Adrenal gland (tissue), 12 donors: Measurements from ENCODE around the gene COL1A2. TPM values are rescaled to one million over a fixed set of nuclear protein-coding genes. Genes with fewer than 3 reads are reported as not detected.

Experiments
- DNase-seq, 7 donors: peaks; one replicate each; pipeline ENCODE4 v3.0.0-alpha.2; 2019 to 2020
- H3K27ac ChIP-seq, 5 donors: fragments of 200-600 bp; sonication (generic) in 4 of 5; 1 replicate in 3 of 5; 2 replicates in 2 of 5; pipeline versions ENCODE4 v1.5.1 to v1.8.0; 2016 to 2020; ENCODE audit warnings: mild to moderate bottlenecking in 1 of 5
- H3K27me3 ChIP-seq: fragments of 200-600 bp; 2 replicates; pipeline ENCODE4 v1.8.0; 2021
- H3K36me3 ChIP-seq, 2 donors: fragments of 200-600 bp; replicated peaks in 1 of 2; 1 replicate in 1 of 2; 2 replicates in 1 of 2; pipeline versions ENCODE4 v1.5.1 to v1.8.0; 2018 to 2022
- H3K4me1 ChIP-seq, 2 donors: fragments of 200-600 bp; replicated peaks in 1 of 2; 1 replicate in 1 of 2; 2 replicates in 1 of 2; pipeline versions ENCODE4 v1.5.1 to v1.8.0; 2018 to 2021
- H3K4me3 ChIP-seq, 4 donors: fragments of 200-600 bp; sonication (generic) in 3 of 4; one replicate each; pipeline ENCODE4 v1.5.1; 2016 to 2018
- H3K9me3 ChIP-seq, 3 donors: fragments of 200-600 bp; sonication (generic) in 1 of 3; replicated peaks in 1 of 3; 1 replicate in 2 of 3; 2 replicates in 1 of 3; pipeline versions ENCODE4 v1.5.1 to v1.8.0; 2016 to 2021
- POLR2A ChIP-seq, 2 donors: fragments of 450-650 bp; IDR thresholded peaks; one replicate each; pipeline ENCODE4 v1.6.1; 2017; ENCODE audit warnings: antibody characterized with exemption in 2 of 2, mild to moderate bottlenecking in 2 of 2, moderate library complexity in 1 of 2
- WGBS, 4 donors: extraction: QIAGEN DNeasy Blood & Tissue Kit in 2 of 4; methylation state at CpG; one replicate each; pipeline versions ENCODE4 v1.1.5 to v1.1.7; 2013 to 2017; 5-methylcytosine and 5-hydroxymethylcytosine counted together
- intact Hi-C, 2 donors: fragments of 100-400 bp; cut with DNase I; formaldehyde crosslinking; loops; one replicate each; pipeline versions ENCODE4 v1.14.1 to v1.15.0; 2022 to 2023
- polyA plus RNA-seq, 3 donors: library from polyadenylated mRNA; stranded (reverse); fragments of 200-250 nt in 2 of 3; fragments of 350-450 nt in 1 of 3; fragmentation: Illumina TruSeq in 1 of 3; extraction: RNeasy Lipid Tissue Mini Kit (QIAGEN cat#74804) in 1 of 3; gene quantifications; one replicate each; pipeline ENCODE4 v1.2.3, GENCODE V29; 2013 to 2014
- total RNA-seq, 9 donors: library from RNA; depleted of rRNA in 4 of 9; stranded (reverse); fragments of >200 nt in 4 of 9; fragments of 120-200 nt in 1 of 9; fragmentation: NEBNext Ultra II Directional in 1 of 9; extraction: Animal tissue kit (Norgen Biotek cat#: 25700) in 1 of 9; gene quantifications; one replicate each; pipeline versions ENCODE4 v1.1.0 to v1.2.4, GENCODE V29; 2013 to 2023
- TF ChIP-seq, protein P1 (sequence below), 6 experiments: fragments of 450-650 bp in 4 of 6; fragments of 200-600 bp in 2 of 6; sonication (generic) in 1 of 6; IDR thresholded peaks; 1 replicate in 5 of 6; 2 replicates in 1 of 6; pipeline versions ENCODE4 v1.5.1 to v1.8.0; 2016 to 2021; ENCODE audit warnings: antibody characterized with exemption in 6 of 6, mild to moderate bottlenecking in 2 of 6, moderate library complexity in 1 of 6
- donor health status: healthy with polysubstance abuse.
- donor health status: Bipolar disorder and iron deficiency.
- donor health status: DM: yes; HTN: yes; CAD: no.
- donor health status: DM: no; HTN: no; CAD: no.
- donor health status: DM: no; HTN: no; CAD: no.
- donor health status: DM: yes; HTN: yes; CAD: no.

COL1A2 gene
- total and polyA plus RNA-seq, 12 donors, result 74.6 to 475 (median 182) TPM

DNA sequence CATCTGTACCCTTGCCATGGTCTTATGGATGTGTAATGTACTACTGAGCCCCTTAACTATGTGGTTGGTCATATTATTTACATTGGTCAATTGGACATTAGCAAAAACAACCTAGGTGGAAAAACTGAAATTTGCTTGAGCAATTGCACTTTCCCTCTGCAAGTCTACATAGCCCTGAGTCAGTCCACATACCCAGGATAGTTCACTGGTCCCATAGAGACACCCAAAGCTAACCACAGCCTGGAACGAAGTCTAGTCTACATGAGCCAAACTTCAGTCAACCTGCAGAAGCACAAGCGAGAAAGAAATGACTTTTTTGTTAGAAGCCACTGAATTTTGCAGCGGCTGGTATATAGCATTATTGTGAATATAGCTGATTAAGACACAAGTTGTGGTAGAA lies 37.6 kb upstream of the COL1A2 start:
- DNase-seq, result no peak
- intact Hi-C loops, result no loop called here
- no peak overlapping the region for H3K27ac ChIP-seq
- no peaks in the 10 kb centered on the region for H3K4me1 ChIP-seq
- H3K27me3 ChIP-seq, result no peaks in the 10 kb centered on the region
- WGBS, 4 donors, result 78 to 93% (median 89%) methylated on average over 3 of the region's 3 CpGs
- TF ChIP-seq, protein P1, sequence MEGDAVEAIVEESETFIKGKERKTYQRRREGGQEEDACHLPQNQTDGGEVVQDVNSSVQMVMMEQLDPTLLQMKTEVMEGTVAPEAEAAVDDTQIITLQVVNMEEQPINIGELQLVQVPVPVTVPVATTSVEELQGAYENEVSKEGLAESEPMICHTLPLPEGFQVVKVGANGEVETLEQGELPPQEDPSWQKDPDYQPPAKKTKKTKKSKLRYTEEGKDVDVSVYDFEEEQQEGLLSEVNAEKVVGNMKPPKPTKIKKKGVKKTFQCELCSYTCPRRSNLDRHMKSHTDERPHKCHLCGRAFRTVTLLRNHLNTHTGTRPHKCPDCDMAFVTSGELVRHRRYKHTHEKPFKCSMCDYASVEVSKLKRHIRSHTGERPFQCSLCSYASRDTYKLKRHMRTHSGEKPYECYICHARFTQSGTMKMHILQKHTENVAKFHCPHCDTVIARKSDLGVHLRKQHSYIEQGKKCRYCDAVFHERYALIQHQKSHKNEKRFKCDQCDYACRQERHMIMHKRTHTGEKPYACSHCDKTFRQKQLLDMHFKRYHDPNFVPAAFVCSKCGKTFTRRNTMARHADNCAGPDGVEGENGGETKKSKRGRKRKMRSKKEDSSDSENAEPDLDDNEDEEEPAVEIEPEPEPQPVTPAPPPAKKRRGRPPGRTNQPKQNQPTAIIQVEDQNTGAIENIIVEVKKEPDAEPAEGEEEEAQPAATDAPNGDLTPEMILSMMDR (IDR thresholded peaks at IDR 0.05), result no peak
- no peak for TF ChIP-seq POLR2A (IDR thresholded peaks at IDR 0.05)
- no peak overlapping the region for H3K4me3 ChIP-seq
- H3K36me3 ChIP-seq, result no peaks in the 10 kb centered on the region
- no peaks in the 10 kb centered on the region for H3K9me3 ChIP-seq

DNA sequence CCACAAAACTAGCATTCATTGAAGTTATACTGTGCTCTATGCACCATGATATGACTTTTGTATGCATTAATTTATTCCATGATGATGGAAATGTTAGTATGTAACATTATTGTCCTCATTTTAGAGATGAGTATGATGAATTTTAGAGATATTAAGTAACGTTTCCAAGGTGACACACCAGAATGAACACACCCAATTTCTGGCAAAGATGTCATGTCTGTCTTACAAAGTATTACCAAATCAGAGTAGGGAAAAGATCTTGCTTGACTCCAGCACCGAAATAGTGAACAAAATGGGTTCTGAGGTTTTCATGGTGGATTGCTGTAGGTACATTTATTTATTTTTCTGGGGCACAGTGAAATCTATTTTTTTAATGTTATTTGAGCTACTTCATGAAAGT lies 33.8 kb upstream of the COL1A2 start:
- TF ChIP-seq, protein P1 (IDR thresholded peaks at IDR 0.05), result no peak
- TF ChIP-seq POLR2A (IDR thresholded peaks at IDR 0.05), result no peak
- intact Hi-C loops, result no loop called here
- Histone ChIP-seq H3K27ac (no peak overlapping the region), H3K9me3 (no peaks in the 10 kb centered on the region), H3K4me1 (no peaks in the 10 kb centered on the region), H3K4me3 (no peak overlapping the region), H3K27me3 (no peaks in the 10 kb centered on the region), H3K36me3 (no peaks in the 10 kb centered on the region)
- DNase-seq, result no peak
- WGBS, 4 donors, result 56 to 66% (median 62%) methylated on average over 2 of the region's 2 CpGs

DNA sequence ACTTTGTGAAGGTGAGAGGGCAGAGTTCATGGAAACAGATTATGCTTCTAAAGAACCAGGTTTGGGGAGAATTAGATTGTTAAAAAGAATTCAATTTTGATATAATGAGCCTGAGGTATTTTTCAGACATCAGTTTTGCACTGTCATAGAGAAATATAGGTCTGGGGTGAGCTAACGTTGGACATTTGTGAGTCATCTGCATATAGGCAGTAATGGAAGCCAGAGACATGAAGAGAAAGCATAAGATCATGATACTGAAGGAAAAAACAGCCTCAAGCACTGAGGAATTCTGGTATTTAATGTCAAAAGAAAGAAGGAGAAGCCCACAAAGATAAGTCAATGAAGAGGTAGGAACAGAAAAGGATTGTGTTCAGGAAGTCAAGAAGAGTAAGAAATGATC lies 32.4 kb upstream of the COL1A2 start:
- TF ChIP-seq, protein P1 (IDR thresholded peaks at IDR 0.05), result no peak
- no peak for TF ChIP-seq POLR2A (IDR thresholded peaks at IDR 0.05)
- Histone ChIP-seq H3K27ac (no peak overlapping the region), H3K9me3 (no peaks in the 10 kb centered on the region), H3K4me3 (no peak overlapping the region), H3K27me3 (no peaks in the 10 kb centered on the region), H3K36me3 (no peaks in the 10 kb centered on the region), H3K4me1 (no peaks in the 10 kb centered on the region)
- intact Hi-C loops, result no loop called here
- WGBS, 4 donors, result 57 to 77% (median 73%) methylated on average over 1 of the region's 1 CpG
- no peak for DNase-seq

DNA sequence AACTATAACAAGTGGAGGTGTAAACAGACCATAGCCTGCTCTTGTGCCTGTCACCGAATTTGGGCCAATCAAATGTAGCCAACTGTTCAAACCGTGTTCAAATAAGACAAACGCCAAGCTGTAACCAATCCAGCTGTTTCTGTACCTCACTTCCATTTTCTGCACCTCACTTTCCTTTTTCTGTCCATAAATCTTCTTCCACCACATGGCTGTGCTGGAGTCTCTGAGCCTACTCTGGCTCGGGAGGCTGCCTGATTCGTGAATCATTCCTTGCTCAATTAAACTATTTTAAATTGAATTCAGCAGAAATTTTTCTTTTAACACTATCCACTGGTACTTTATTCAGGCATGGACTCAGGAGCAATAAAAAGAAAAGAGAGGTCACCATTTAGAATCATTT lies 29.9 kb upstream of the COL1A2 start:
- intact Hi-C loops, result no loop called here
- TF ChIP-seq, protein P1 (IDR thresholded peaks at IDR 0.05), result no peak
- TF ChIP-seq POLR2A (IDR thresholded peaks at IDR 0.05), result no peak
- no peak for DNase-seq
- Histone ChIP-seq H3K36me3 (no peaks in the 10 kb centered on the region), H3K9me3 (no peaks in the 10 kb centered on the region), H3K4me3 (no peak overlapping the region), H3K27me3 (no peaks in the 10 kb centered on the region), H3K27ac (no peak overlapping the region), H3K4me1 (peaks cover 0 to 11% of the 10 kb centered on the region in 2 donors)
- 67 to 79% (median 73%) methylated on average over 5 of the region's 5 CpGs for WGBS, 4 donors
